ENCODE measurements around the gene SLC2A2.

SLC2A2 gene

GRCh38 chr3:171021377-171021776 is 5.1 kb downstream of the SLC2A2 start:
- in situ Hi-C loops (cut with MboI; ENCODE audit: low sequenced_read_pairs, unreplicated experiment), result no loop called here
- no peak for DNase-seq (ENCODE audit: low spot score)
- TF ChIP-seq, protein P1, sequence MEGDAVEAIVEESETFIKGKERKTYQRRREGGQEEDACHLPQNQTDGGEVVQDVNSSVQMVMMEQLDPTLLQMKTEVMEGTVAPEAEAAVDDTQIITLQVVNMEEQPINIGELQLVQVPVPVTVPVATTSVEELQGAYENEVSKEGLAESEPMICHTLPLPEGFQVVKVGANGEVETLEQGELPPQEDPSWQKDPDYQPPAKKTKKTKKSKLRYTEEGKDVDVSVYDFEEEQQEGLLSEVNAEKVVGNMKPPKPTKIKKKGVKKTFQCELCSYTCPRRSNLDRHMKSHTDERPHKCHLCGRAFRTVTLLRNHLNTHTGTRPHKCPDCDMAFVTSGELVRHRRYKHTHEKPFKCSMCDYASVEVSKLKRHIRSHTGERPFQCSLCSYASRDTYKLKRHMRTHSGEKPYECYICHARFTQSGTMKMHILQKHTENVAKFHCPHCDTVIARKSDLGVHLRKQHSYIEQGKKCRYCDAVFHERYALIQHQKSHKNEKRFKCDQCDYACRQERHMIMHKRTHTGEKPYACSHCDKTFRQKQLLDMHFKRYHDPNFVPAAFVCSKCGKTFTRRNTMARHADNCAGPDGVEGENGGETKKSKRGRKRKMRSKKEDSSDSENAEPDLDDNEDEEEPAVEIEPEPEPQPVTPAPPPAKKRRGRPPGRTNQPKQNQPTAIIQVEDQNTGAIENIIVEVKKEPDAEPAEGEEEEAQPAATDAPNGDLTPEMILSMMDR (IDR thresholded peaks at IDR 0.05; ENCODE audit: borderline replicate concordance, control extremely low read depth, extremely low read depth, insufficient read depth, missing control alignments), result no peak

GRCh38 chr3:171018156-171018935 is 8.2 kb downstream of the SLC2A2 start:
- in situ Hi-C loops (cut with MboI; ENCODE audit: low sequenced_read_pairs, unreplicated experiment), result no loop called here
- TF ChIP-seq, protein P1 (IDR thresholded peaks at IDR 0.05; ENCODE audit: borderline replicate concordance, control extremely low read depth, extremely low read depth, insufficient read depth, missing control alignments), result no peak
- DNase-seq (ENCODE audit: low spot score), result no peak

- in situ Hi-C loops (cut with MboI; ENCODE audit: low sequenced_read_pairs, unreplicated experiment), result no loop called here
- DNase-seq (ENCODE audit: low spot score), result no peak
Measured at GRCh38 chr3:171013822-171014748, 12.4 kb downstream of the SLC2A2 start.

GRCh38 chr3:171011873-171012336 is 14.6 kb downstream of the SLC2A2 start:
- TF ChIP-seq, protein P1 (IDR thresholded peaks at IDR 0.05; ENCODE audit: borderline replicate concordance, control extremely low read depth, extremely low read depth, insufficient read depth, missing control alignments), result no peak
- in situ Hi-C loops (cut with MboI; ENCODE audit: low sequenced_read_pairs, unreplicated experiment), result no loop called here
- DNase-seq (ENCODE audit: low spot score), result no peak

More at GRCh38 chr3:171013822-171014748, 12.4 kb downstream of the SLC2A2 start:
- TF ChIP-seq, protein P1 (IDR thresholded peaks at IDR 0.05; ENCODE audit: borderline replicate concordance, control extremely low read depth, extremely low read depth, insufficient read depth, missing control alignments), result no peak

GRCh38 chr3:171011109-171011872 is 15.2 kb downstream of the SLC2A2 start:
- TF ChIP-seq, protein P1 (IDR thresholded peaks at IDR 0.05; ENCODE audit: borderline replicate concordance, control extremely low read depth, extremely low read depth, insufficient read depth, missing control alignments), result no peak
- no peak for DNase-seq (ENCODE audit: low spot score)
- in situ Hi-C loops (cut with MboI; ENCODE audit: low sequenced_read_pairs, unreplicated experiment), result no loop called here

DNA sequence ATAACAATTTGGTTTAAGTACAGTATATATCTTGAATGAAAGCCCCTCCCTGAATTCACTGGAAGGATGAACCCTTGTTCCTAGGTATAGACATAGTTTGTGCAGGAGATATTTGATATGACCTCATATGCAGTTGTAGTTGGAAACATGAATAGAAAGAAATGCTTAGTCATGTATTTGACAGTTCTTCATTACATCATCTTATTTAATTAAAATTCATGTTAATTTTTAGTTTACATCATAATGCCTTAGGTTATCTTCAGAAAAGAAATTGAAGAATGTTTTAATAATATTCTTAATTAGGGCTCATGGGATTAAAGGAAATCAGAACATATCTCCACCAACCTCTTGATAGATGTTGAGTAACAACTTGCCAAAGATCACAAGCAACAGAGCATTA is 19.2 kb downstream of the SLC2A2 start:
- TF ChIP-seq, protein P1 (IDR thresholded peaks at IDR 0.05; ENCODE audit: borderline replicate concordance, control extremely low read depth, extremely low read depth, insufficient read depth, missing control alignments), result no peak
- no peak for DNase-seq (ENCODE audit: low spot score)
- in situ Hi-C loops (cut with MboI; ENCODE audit: low sequenced_read_pairs, unreplicated experiment), result no loop called here

All from GM13976 (cell line).